ENCODE measurements around the gene RAB34.
A peak's percentile ranks its signal among the peaks of the same experiment; 100 is the strongest.

The RAB34 gene, protein sequence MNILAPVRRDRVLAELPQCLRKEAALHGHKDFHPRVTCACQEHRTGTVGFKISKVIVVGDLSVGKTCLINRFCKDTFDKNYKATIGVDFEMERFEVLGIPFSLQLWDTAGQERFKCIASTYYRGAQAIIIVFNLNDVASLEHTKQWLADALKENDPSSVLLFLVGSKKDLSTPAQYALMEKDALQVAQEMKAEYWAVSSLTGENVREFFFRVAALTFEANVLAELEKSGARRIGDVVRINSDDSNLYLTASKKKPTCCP

GRCh38 chr17:28717578-28718332 is at the start of gene RAB34:
TSS of gene RAB34 (minus strand) at chr17:28717868. CDS start at chr17:28717266, 602 bp downstream.
- no peak for FAIRE-seq

- FAIRE-seq: no peak
Measured at GRCh38 chr17:28765038-28765437, 47.4 kb upstream of the RAB34 start.

GRCh38 chr17:28763804-28764266 is 46.2 kb upstream of the RAB34 start:
- FAIRE-seq: no peak

DNA sequence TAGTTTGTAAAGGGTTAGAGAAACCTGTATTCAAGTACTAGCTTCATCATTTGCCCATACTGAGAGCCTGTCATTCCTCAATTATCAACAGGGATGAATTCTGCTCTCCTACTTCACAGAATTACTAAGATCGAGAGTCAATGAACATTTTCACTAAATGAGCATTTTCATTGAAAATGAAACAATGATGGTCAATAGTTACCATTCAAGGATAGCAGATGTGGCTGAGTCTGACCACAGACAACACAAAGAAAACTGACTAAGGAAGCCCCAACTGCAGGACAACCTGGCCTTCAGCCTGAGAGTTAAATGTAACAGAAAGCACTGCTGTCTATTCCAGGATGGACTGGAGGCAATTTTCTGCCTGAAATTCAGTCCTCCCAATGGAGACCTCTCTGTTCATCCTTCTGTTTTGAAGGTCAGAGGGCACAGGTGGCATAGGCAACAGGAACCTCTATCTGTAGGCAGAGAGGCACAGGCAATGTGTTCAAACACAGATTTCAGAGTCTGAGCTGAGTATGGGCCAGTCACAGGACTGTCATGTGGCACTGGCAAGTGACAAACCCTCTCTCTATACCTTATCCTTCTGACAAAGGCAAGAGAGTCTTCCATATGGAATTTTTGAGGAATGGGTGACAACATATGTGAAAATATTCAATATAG is 45.6 kb upstream of the RAB34 start:
- FAIRE-seq: no peak

DNA sequence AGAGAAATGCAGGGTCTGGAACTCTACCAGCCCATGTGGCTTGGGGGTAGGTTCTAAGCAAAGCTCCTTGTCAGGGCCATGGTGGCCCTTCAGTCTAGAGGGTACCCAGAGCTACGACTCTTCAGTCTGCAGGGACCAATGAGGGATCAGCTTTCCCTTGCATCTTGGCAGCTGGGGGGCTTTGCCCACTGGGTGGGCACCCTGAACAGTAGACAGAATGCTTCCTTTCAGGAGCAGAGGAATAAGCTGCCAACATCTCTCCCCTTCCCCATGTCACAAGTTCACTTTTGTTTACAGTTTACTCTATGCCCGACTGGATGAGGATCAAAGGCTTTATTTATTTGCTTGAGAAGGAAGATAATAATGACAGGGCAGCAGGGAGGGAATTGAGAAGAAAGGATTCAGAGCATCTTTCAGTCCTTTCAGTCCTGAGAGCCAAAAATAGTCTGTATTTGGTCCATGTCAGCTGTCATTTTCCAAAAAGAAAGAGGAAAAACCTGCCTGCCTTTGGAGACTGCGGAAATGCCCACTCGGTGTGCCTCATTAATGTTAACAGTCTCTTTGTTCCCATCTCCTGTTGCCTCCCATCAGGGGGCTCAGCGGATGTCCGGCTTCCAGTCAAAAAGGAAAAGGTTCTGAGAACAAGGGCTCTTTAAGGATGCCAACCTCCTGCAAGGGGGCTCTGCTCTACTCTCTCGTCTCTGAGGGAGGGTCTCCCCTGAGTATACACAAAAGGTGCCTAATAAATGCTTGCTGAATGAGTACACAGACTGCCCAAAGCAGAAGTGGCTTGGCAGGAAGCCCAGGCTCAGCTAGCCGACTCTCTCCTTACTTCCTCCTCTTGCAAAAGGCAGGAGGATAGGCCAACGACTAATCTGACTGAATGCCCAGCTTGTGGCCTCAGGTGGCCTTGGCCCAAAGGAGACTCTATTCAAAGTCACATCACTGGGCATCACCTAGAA is 43.2 kb upstream of the RAB34 start:
- FAIRE-seq: no peak

DNA sequence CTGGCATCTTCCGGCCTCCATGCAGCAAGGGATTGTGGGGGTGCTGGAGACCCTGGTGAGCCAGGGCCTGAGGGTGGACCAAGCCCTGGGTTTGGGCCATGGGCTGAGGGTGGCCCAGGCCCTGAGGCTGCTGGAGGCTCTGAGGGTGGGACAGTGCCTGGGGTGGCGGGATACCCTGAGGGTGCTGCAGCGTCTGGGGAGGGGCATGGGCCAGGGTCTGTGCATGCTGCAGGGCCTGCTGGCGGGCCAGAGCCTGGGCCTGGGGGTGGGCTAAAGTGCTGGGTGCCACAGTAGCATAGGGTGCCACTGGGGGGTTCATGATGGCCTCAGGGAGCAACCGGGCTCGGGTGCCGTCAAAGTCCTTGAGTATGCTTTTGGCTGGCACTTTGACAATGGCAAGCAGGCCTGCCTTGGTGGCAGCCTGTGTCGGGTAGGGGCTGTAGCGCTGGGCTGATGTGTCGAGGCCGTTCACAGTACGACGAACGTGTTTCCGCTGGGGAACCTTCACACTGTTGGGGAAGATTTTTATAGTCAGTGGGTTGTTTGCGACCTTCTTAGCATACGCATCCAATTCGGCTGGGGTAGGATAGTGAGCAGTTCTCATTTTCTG is 41.7 kb upstream of the RAB34 start:
- no peak for FAIRE-seq

DNA sequence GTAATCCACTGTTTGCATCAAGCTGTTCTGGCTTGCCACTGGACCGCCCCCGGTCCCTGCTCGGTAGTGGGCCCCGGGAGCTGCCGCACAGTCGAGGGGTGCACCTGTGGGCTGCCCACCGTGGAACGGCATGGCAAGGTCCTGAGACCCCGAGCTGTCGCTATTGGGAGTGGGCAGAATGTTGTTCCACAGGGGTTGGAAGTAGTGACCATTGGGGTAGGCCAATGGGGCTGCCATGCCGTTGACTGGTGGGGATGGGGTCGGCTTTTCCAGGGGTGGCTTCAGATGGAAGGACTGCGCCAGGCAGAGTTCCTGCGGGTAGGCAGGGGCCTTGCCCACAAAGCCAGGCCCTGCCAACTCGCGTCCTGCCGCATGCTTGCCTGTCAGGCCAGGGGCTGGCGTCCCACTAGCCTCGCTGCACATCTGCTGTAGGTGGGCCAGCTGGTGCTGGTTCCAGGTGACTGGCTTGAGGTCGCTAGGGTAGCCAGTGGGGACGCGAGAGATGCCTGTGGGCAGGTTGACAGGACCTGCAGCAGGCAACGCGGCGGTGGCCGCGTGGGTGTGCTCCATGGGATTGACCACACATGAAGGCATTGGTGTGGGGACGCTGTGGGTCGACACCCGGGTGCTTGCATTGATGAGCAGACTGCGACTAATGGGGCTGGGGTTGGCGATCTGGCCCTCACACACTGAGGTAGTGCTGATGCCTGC is 40.9 kb upstream of the RAB34 start:
- FAIRE-seq: no peak

- no peak for FAIRE-seq
Measured at GRCh38 chr17:28756049-28756804, 38.6 kb upstream of the RAB34 start.

GRCh38 chr17:28755486-28755885 is 37.8 kb upstream of the RAB34 start:
- FAIRE-seq: no peak

DNA sequence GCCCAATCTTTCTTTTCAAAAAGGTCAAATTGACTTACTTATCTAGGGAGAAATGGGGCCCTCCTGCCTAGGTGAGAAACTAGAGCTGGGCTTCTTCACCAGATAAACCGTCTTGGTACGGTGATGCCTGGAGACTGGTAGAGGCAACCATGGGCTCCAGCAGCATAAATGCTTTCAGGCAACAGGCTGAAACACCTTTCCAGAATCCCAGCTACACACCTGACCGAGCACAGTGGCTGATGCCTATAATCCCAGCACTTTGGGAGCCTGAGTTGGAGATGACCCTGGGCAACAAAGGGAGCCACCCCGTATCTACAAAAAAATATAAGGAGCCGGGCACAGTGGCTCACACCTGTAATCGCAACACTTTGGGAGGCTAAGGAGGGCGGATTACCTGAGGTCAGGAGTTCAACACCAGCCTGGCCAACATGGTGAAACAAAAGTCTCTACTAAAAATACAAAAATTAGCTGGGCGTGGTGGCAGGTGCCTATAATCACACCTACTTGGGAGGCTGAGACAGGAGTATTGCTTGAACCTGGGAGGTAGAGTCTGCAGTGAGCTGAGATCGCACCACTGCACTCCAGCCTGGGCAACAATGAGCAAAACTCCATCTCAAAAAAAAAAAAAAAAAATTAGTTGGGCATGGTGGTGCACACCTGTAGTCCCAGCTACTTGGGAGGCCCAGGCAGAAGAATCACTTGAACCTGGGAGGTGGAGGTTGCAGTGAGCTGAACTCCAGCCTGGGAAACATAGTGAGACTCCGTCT is 34.1 kb upstream of the RAB34 start:
- FAIRE-seq: no peak

DNA sequence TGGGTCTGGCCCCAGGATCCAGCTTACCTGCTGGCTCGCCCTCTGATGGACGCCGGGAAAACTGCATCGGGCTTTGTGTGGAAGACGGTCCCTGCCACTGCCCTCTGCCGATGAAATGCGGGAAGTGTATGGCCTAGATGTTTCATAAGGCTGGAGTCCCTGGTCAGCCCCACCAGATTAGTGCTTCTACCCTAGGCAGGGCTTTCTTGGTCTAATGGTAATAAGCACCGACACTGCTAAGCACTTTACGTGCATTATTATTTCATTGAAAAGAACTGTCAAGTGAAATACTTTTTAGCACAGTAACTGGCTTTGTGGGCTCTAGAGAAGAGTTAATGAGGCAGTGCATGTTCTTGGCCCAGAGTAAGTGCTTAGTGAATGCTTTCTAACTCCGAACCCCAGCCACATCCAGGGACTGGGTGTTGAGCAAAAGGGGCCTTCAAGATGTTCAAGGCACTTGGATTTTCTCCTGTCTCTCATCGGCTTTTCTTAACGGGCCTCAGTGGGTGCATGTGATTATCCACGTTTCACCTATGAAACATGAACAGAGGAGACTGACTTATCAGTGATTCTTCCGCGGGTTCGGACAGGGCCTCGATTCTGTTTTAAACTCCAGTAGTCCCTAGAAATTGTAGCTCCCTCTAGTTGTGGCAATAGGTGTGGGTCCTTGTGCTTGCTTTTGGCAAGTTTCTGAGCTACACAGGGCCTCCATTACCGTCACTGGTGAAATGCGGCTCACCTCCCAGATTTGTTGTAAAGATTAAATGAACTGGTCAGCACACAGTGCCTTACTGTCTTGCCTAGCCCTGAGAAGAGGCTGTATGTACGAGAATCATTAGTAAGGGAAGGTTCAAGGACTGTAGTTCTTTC is 32.7 kb upstream of the RAB34 start:
- peak; percentile 39 for FAIRE-seq

GRCh38 chr17:28749516-28750177 is 32.0 kb upstream of the RAB34 start:
- no peak for FAIRE-seq

GRCh38 chr17:28748852-28749515 is 31.3 kb upstream of the RAB34 start:
- no peak for FAIRE-seq

GRCh38 chr17:28747801-28748750 is 30.4 kb upstream of the RAB34 start:
- no peak for FAIRE-seq

DNA sequence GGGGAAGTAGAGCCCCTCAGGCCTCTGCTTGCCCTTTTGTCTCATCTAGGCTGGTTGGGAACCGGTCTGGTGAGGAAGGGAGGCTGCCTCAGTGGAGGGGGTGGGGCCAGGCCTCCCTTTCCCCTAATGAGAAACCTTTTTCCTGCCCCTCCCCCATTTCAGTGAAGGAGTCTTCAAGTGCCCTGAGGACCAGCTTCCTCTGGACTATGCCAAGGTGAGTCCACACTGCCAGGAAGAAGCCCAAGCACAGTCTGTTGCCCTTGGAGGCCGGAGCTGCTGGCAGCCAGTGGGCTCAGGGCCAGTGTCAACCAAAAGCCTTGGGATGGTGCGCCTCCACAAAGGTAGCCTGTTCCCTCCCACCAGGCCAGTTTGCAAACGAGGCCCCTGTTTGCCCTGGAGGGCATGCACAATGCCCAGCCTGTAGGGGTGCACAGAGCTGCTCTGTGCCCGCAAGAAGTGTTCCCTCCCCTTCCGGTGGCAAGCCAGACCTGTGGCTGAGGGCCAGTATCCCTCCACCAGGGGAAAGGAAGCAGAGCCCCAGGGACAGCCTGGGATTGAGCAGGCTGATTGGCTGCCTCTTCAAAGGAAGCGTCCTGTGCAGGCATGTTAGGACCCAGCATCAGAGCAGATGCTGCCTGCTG is 29.5 kb upstream of the RAB34 start:
- FAIRE-seq: no peak

DNA sequence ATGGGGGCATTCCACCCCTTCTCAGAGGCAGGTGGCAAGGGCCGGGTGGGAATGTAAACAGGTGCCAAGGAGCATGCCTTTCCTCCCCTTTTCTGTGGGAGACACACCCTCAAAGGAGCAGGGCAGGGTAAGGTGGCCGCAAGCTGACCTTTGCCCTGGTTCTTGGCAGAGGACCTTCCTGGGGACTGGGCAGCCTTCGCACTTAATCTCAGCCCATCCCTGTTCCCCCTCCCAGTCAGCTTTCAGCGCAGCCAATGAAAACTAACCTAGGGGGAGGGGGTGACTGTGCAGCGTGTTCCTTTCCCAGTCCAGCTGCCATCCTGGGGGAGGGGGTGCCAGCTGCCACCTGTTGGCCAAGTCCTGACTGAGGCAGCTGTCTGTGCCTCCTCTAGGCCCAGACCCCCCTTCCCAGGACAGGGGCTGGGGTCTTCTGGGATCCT is 29.0 kb upstream of the RAB34 start:
- no peak for FAIRE-seq

All from endometrium (tissue), 2 donors.